Cardiac muscle cell (in vitro differentiated cells and primary cell): ENCODE measurements around the gene IBA57. TPM values are rescaled to one million over a fixed set of nuclear protein-coding genes. Genes with fewer than 3 reads are reported as not detected.
"Not testable (repeated sequence)": the region's sequence is repeated elsewhere in the genome, so short reads cannot be mapped to it uniquely, and the experiment has no call there.

Experiments
- DNase-seq, 2 donors: peaks; one replicate each; pipeline versions ENCODE4 v3.0.0 to v3.0.0-alpha.2; 2010 to 2017; ENCODE audit warnings: low read depth in 1 of 2, low spot score in 1 of 2
- H3K27ac ChIP-seq: fragments of 200-600 bp; sonication (generic); 2 replicates; pipeline ENCODE4 v1.5.1; 2016
- H3K27me3 ChIP-seq: fragments of 200-600 bp; sonication (generic); 2 replicates; pipeline ENCODE4 v1.6.0; 2016; ENCODE audit warnings: control low read depth
- H3K36me3 ChIP-seq: fragments of 200-600 bp; sonication (generic); 2 replicates; pipeline ENCODE4 v1.5.1; 2016; ENCODE audit warnings: control low read depth
- H3K4me1 ChIP-seq: fragments of 200-600 bp; sonication (generic); 2 replicates; pipeline ENCODE4 v1.8.1; 2017; ENCODE audit warnings: low read depth, mild to moderate bottlenecking, mixed run types
- H3K4me3 ChIP-seq: fragments of 200-600 bp; sonication (generic); 2 replicates; pipeline ENCODE4 v1.5.1; 2016; ENCODE audit warnings: mild to moderate bottlenecking
- H3K9me3 ChIP-seq: fragments of 200-600 bp; sonication (generic); 2 replicates; pipeline ENCODE4 v1.5.1; 2017; ENCODE audit warnings: low read depth, mild to moderate bottlenecking, control low read depth
- CTCF ChIP-seq: IDR thresholded peaks from 2 replicates; pipeline ENCODE4 v1.5.1; 2012; ENCODE audit warnings: low read depth, mild to moderate bottlenecking, low read length
- polyA plus RNA-seq: library from polyadenylated mRNA; unstranded; fragments of >200 nt; fragmentation: Nextera tagmentation; extraction: Ambion mirVana; gene quantifications from 2 replicates; pipeline ENCODE4 v1.2.1, GENCODE V29; 2016
- total RNA-seq: library from RNA; depleted of rRNA; stranded (reverse); fragments of >200 nt; gene quantifications from 2 replicates; pipeline ENCODE4 v1.2.3, GENCODE V29; 2016

Gene IBA57
- total and polyA plus RNA-seq, 2 experiments from 2014 or later = 5.1 to 6.4 TPM

GRCh38 chr1:228219245-228219961, 53.8 kb downstream of the IBA57 start:
- Histone ChIP-seq H3K27ac (no peak overlapping the region), H3K36me3 (peaks cover 67% of the 10 kb centered on the region), H3K27me3 (no peaks in the 10 kb centered on the region), H3K4me1 (no peaks in the 10 kb centered on the region), H3K4me3 (no peak overlapping the region), H3K9me3 (no peaks in the 10 kb centered on the region)
- no peak for DNase-seq
- TF ChIP-seq CTCF = no peak

GRCh38 chr1:228219962-228220780, 54.6 kb downstream of the IBA57 start:
- DNase-seq = no peak
- peaks cover 67% of the 10 kb centered on the region for H3K36me3 ChIP-seq

GRCh38 chr1:228221097-228221496, 55.5 kb downstream of the IBA57 start:
- H3K27ac ChIP-seq, H3K9me3 ChIP-seq, H3K27me3 ChIP-seq, H3K4me1 ChIP-seq, H3K4me3 ChIP-seq, DNase-seq: not testable (repeated sequence)
- H3K36me3 ChIP-seq = peaks cover 69% of the 10 kb centered on the region

More at GRCh38 chr1:228219962-228220780, 54.6 kb downstream of the IBA57 start:
- TF ChIP-seq CTCF = no peak
- no peak overlapping the region for H3K27ac ChIP-seq
- H3K4me3 ChIP-seq = no peak overlapping the region
- H3K4me1 ChIP-seq = no peaks in the 10 kb centered on the region
- no peaks in the 10 kb centered on the region for H3K9me3 ChIP-seq
- no peaks in the 10 kb centered on the region for H3K27me3 ChIP-seq

GRCh38 chr1:228222548-228222947, 56.9 kb downstream of the IBA57 start:
- TF ChIP-seq CTCF = no peak
- Histone ChIP-seq H3K36me3 (peaks cover 69% of the 10 kb centered on the region), H3K9me3 (no peaks in the 10 kb centered on the region)

GRCh38 chr1:228224198-228225164, 58.9 kb downstream of the IBA57 start:
- H3K27me3 ChIP-seq = no peaks in the 10 kb centered on the region
- no peaks in the 10 kb centered on the region for H3K4me1 ChIP-seq
- H3K27ac ChIP-seq = no peak overlapping the region
- H3K36me3 ChIP-seq = peaks cover 72% of the 10 kb centered on the region
- TF ChIP-seq CTCF = no peak
- H3K9me3 ChIP-seq = no peaks in the 10 kb centered on the region
- DNase-seq = no peak
- no peak overlapping the region for H3K4me3 ChIP-seq

More at GRCh38 chr1:228222548-228222947, 56.9 kb downstream of the IBA57 start:
- H3K4me1 ChIP-seq = no peaks in the 10 kb centered on the region
- no peak overlapping the region for H3K4me3 ChIP-seq
- no peak for DNase-seq
- H3K27ac ChIP-seq = peak overlapping the region; percentile 17
- H3K27me3 ChIP-seq = no peaks in the 10 kb centered on the region
